AG04449 (cell line): ENCODE measurements around the gene CFAP61.
"Not testable (repeated sequence)": the region's sequence is repeated elsewhere in the genome, so short reads cannot be mapped to it uniquely, and the experiment has no call there.

Source experiments
- CTCF ChIA-PET: fragments of 350-600 bp; formaldehyde crosslinking; extraction: SDS; loops from one replicate; lab custom pipeline; 2021; ENCODE audit warnings: antibody characterized with exemption; lab: Yijun Ruan, JAX
- POLR2A ChIA-PET: fragments of 400-600, 350-600 bp; formaldehyde crosslinking; extraction: SDS; loops from one replicate; lab custom pipeline; 2020; ENCODE audit warnings: antibody characterized with exemption, inconsistent platforms; lab: Yijun Ruan, JAX
- DNase-seq: peaks from one replicate; pipeline ENCODE4 v3.0.0-alpha.2; 2010; ENCODE audit warnings: low read depth, low spot score
- H3K4me3 ChIP-seq: 2 replicates; pipeline ENCODE4 v1.5.1; 2011; ENCODE audit warnings: low read depth, mild to moderate bottlenecking, control low read depth, low read length
- TF ChIP-seq, protein P1 (sequence below): IDR thresholded peaks from one replicate; pipeline ENCODE4 v1.5.1; 2011; ENCODE audit warnings: mild to moderate bottlenecking, moderate library complexity, low read length, control low read depth, inconsistent platforms; ENCODE audit not compliant: insufficient read depth; ENCODE audit errors: missing control alignments

The CFAP61 gene

DNA sequence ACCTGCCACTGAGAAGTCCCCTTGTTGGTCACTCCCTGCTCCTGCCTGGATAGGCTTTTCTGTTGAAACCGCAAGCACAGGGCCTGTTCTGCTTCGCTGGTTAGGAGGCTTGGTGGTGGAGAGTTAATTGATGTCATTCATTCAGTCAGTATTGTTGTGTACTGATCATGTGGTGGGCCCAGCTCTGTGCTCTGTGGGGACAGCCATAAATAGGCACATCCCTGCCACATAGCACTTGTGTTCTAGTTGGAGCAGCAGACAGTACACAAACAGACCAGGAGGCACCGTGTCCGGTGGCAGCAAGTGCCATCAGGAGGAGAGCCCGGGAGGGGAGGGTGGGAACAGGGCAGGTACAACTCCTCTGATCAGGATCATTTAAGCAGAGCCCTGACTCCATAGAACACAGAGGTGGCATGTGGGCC lies 160.4 kb downstream of the CFAP61 start:
- no peak overlapping the region for H3K4me3 ChIP-seq
- POLR2A ChIA-PET: no interaction called here
- CTCF ChIA-PET: no interaction called here
- TF ChIP-seq, protein P1, sequence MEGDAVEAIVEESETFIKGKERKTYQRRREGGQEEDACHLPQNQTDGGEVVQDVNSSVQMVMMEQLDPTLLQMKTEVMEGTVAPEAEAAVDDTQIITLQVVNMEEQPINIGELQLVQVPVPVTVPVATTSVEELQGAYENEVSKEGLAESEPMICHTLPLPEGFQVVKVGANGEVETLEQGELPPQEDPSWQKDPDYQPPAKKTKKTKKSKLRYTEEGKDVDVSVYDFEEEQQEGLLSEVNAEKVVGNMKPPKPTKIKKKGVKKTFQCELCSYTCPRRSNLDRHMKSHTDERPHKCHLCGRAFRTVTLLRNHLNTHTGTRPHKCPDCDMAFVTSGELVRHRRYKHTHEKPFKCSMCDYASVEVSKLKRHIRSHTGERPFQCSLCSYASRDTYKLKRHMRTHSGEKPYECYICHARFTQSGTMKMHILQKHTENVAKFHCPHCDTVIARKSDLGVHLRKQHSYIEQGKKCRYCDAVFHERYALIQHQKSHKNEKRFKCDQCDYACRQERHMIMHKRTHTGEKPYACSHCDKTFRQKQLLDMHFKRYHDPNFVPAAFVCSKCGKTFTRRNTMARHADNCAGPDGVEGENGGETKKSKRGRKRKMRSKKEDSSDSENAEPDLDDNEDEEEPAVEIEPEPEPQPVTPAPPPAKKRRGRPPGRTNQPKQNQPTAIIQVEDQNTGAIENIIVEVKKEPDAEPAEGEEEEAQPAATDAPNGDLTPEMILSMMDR: no peak
- DNase-seq: no peak

DNA sequence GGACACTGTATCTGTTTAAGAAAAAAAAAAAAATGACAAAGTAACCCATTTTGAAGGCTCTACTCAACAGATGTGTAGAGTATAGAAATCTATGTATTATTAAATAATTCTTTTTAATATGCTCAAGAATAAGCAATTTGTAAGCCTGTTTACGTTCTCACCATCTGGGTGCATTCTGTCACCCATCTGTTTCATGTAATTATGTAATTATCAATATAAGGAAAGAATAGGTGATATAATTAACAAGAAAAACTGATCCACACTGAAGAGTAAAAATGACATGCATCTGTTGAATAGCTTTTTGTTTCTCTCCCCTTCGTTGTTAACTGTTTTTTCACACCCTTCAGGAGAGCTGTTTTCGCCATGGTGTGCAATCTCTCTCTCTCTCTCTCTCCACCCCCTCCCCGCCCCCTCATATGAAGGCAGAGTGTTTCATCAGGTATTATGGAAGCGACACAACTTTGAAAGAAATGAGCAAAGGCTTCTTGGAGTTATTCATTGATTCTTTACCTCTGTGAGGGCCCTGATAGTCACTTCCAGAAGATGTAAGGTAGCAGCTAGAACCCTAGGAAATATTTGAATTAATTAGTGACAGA lies 161.3 kb downstream of the CFAP61 start:
- ChIA-PET CTCF (no interaction called here), POLR2A (no interaction called here)
- H3K4me3 ChIP-seq: no peak overlapping the region
- DNase-seq: no peak
- TF ChIP-seq, protein P1: no peak

DNA sequence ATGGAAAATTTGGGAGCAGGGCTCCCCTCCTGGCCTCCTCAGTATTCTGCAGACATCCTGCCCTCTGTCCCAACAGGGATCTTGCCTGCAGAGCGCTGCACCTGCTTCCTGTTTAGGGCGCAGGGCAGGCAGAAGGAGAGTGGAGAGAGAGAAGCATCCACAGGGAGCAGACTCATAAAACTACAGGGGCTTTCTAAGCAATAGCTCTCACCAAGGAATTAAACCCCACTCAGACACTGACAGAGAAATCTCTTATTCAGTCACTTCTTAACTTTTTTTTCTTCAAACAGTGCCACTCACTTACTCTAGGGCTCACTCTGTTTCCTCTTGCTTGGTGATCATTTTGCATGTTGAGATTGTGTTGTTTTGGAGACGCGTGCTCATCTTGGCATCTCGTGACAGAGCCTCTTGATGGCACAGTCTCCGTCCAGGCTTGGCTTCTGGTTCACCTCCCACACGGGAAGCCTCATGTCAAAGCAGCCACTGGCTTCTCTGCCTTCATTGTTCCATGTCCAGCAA lies 162.5 kb downstream of the CFAP61 start:
- no peak for DNase-seq
- TF ChIP-seq, protein P1: no peak
- ChIA-PET POLR2A (no interaction called here), CTCF (no interaction called here)
- H3K4me3 ChIP-seq: no peak overlapping the region

DNA sequence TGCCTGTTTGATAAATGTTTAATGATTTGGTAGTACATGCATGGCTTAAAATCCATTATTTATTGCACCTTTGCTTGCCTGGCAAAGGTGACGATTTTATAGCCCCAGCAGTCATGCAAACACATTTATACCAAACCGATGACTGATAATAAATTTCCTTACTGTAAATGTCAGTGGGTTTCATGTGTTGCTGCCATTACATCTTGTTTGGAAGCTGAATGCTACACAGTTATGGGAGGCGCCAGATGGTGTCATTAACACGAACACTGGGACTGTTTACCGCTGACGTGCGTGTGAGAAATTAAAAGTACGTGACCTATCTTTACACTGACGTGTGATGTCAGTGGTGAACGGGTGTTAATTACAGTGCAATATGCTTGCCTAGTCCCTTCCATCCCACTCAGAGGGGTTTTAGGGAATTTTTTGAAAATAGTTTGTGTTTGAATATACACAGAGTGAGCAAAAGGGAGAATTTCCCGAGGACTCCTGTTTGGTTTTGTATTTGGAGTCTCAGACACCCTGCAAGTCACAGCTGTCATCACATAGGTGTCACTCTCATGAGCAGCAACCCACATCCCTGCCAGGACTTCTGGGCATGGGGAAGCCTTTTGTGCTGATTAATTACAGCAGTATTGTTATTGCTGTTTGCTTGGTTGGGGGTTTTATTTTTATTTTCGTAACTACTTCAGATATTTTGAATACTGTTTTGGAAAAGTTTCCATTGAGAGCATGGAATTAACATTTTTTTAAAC lies 163.8 kb downstream of the CFAP61 start:
- no peak overlapping the region for H3K4me3 ChIP-seq
- ChIA-PET CTCF (interaction anchor here (1.2 kb wide), 1 partner anchor 21 kb away, joined by 4 read pairs; no protein-coding TSS in a partner anchor), POLR2A (no interaction called here)
- DNase-seq: no peak
- TF ChIP-seq, protein P1: no peak

DNA sequence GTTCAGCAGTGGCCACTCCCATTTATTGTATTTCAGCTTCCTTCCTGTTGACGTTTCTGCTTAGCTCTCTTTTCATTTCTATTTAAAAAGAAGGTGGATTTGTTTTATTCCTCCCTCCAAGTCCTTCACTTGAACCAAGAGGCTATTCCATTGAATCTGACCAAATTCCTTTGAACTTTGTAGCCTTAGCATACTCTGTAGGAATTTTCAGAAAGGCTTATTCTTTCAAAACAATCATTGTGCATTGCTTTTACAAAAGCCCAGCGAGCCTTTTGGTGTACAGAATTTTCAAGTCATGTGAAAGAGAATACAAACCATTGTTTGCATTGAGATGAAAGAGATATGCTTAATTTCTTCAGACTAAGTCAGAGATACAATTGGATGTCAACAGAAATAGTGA lies 164.6 kb downstream of the CFAP61 start:
- TF ChIP-seq, protein P1: no peak
- ChIA-PET POLR2A (no interaction called here), CTCF (interaction anchor here (1.2 kb wide), 1 partner anchor 20 kb away, joined by 4 read pairs; no protein-coding TSS in a partner anchor)
- no peak for DNase-seq
- no peak overlapping the region for H3K4me3 ChIP-seq

DNA sequence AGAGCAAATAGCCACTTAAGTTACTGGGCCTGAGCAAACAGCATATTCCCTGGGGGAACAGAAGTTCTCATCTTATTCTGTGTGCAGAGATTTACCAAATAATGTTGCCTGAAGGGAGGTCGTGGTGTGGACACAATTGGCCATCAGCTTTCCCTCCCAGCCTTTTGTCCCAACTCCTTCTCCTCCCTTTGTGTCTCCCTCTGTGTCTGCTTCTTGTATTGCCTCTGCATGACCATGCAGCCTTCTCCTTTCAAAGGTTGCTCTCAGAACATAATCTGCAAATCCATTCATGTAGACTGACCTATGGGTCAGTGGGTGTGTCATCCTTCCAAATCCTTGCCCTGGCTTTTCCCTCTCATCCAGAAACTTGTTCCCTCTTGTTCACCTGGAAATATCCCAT lies 165.3 kb downstream of the CFAP61 start:
- H3K4me3 ChIP-seq: no peak overlapping the region
- POLR2A ChIA-PET: no interaction called here
- TF ChIP-seq, protein P1: no peak
- no peak for DNase-seq
- CTCF ChIA-PET: no interaction called here

DNA sequence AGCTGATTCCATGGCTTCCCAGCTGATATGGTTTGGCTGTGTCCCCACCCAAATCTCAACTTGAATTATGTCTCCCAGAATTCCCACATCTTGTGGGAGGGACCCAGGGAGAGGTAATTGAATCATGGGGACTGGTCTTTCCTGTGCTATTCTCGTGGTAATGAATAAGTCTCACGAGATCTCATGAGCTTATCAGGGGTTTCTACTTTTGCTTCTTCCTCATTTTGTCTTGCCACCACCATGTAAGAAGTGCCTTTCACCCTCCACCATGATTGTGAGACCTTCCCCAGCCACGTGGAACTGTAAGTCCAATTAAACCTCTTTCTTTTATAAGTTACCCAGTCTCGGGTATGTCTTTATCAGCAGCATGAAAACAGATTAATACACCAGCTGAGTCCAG lies 165.8 kb downstream of the CFAP61 start:
- H3K4me3 ChIP-seq, POLR2A ChIA-PET, DNase-seq, CTCF ChIA-PET: not testable (repeated sequence)
